ENCODE measurements around the gene LOXL3.

DNA sequence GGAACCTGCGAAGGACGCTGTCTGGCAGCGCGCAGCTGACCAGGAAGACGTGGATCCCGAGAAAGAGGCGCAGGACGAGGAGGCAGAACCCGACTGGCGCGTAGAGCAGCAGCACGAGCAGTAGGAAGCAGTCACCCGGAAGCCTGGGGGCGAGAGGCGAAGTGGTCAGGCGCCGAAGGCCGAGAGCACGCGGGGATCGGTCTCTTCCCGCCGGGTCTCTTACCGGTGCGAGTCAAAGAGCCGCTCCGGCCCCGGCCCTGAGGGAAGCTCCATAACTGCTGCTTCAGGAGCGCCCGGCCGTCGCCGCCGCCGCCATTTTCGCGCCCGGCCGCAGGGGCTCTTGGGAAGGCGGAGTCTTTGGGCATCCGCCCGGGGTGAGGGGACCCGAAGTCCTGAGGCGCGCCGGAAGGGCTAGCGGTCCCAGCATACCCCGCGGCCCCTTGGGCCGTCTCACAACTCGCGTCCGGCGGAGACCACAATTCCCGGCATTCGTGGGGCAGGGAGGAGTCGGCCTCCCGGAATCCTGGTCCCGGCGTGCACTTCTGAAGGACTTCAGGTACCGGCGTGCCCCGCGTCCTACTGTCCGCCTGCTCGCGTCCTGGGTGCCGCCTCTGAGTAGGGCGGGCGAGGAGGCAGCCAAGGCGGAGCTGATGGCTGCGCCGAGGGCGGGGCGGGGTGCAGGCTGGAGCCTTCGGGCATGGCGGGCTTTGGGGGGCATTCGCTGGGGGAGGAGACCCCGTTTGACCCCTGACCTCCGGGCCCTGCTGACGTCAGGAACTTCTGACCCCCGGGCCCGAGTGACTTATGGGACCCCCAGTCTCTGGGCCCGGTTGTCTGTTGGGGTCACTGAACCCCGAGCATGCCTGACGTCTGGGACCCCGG lies 24.1 kb downstream of the LOXL3 start, which contains the start of the genes AUP1 and HTRA2:
- TF ChIP-seq, protein P1, sequence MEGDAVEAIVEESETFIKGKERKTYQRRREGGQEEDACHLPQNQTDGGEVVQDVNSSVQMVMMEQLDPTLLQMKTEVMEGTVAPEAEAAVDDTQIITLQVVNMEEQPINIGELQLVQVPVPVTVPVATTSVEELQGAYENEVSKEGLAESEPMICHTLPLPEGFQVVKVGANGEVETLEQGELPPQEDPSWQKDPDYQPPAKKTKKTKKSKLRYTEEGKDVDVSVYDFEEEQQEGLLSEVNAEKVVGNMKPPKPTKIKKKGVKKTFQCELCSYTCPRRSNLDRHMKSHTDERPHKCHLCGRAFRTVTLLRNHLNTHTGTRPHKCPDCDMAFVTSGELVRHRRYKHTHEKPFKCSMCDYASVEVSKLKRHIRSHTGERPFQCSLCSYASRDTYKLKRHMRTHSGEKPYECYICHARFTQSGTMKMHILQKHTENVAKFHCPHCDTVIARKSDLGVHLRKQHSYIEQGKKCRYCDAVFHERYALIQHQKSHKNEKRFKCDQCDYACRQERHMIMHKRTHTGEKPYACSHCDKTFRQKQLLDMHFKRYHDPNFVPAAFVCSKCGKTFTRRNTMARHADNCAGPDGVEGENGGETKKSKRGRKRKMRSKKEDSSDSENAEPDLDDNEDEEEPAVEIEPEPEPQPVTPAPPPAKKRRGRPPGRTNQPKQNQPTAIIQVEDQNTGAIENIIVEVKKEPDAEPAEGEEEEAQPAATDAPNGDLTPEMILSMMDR (IDR thresholded peaks at IDR 0.05; ENCODE audit: poor library complexity): no peak
- no peak for TF ChIP-seq EZH2phosphoT487 (IDR thresholded peaks at IDR 0.05; ENCODE audit: low read depth, severe bottlenecking, unreplicated experiment)
- no peak for TF ChIP-seq EZH2 (IDR thresholded peaks at IDR 0.05; ENCODE audit: borderline replicate concordance)

Measured in hepatocyte (in vitro differentiated cells).